Epithelial cell of proximal tubule (primary cell): ENCODE measurements around the gene KCNQ1OT1. TPM values are rescaled to one million over a fixed set of nuclear protein-coding genes. Genes with fewer than 3 reads are reported as not detected.

Source experiments
- DNase-seq: peaks from one replicate; pipeline ENCODE4 v3.0.0-alpha.2; 2011; ENCODE audit warnings: low read depth
- H3K4me3 ChIP-seq: 2 replicates; pipeline ENCODE4 v1.5.1; 2011; ENCODE audit warnings: low read depth, mild to moderate bottlenecking, low read length
- CTCF ChIP-seq: conservative IDR thresholded peaks from 2 replicates; pipeline ENCODE4 v1.5.1; 2012; ENCODE audit warnings: low read depth, mild to moderate bottlenecking, low read length
- total RNA-seq: library from RNA; depleted of rRNA; stranded (reverse); fragments of >200 nt; gene quantifications from 2 replicates; pipeline ENCODE4 v1.2.3, GENCODE V29; 2015

KCNQ1OT1 gene
- total RNA-seq, 1 donor from 2014 or later: 0.63 TPM

- no peak overlapping the region for H3K4me3 ChIP-seq
- DNase-seq: no peak
- TF ChIP-seq CTCF: no peak
Measured at GRCh38 chr11:2593393-2593950, 106.3 kb downstream of the KCNQ1OT1 start.

GRCh38 chr11:2592559-2593392 lies 107.0 kb downstream of the KCNQ1OT1 start:
- DNase-seq: no peak
- H3K4me3 ChIP-seq: no peak overlapping the region
- TF ChIP-seq CTCF: no peak

GRCh38 chr11:2591805-2592204 lies 108.0 kb downstream of the KCNQ1OT1 start:
- TF ChIP-seq CTCF: no peak
- no peak for DNase-seq
- H3K4me3 ChIP-seq: no peak overlapping the region

GRCh38 chr11:2590965-2591754 lies 108.6 kb downstream of the KCNQ1OT1 start:
- TF ChIP-seq CTCF: no peak
- no peak for DNase-seq

GRCh38 chr11:2590131-2590964 lies 109.4 kb downstream of the KCNQ1OT1 start:
- H3K4me3 ChIP-seq: no peak overlapping the region
- no peak for DNase-seq
- no peak for TF ChIP-seq CTCF

More at GRCh38 chr11:2590965-2591754, 108.6 kb downstream of the KCNQ1OT1 start:
- H3K4me3 ChIP-seq: no peak overlapping the region

GRCh38 chr11:2589538-2589934 lies 110.3 kb downstream of the KCNQ1OT1 start:
- H3K4me3 ChIP-seq: no peak overlapping the region
- TF ChIP-seq CTCF: no peak
- DNase-seq: no peak
